BJ (cell line): ENCODE measurements around the gene MARCKSL1. TPM values are rescaled to one million over a fixed set of nuclear protein-coding genes. Genes with fewer than 3 reads are reported as not detected.
"Not testable (repeated sequence)": the region's sequence is repeated elsewhere in the genome, so short reads cannot be mapped to it uniquely, and the experiment has no call there.

Experiments used
- CTCF ChIA-PET: fragments of 350-600 bp; formaldehyde crosslinking; extraction: SDS; loops from one replicate; lab custom pipeline; 2021; ENCODE audit warnings: antibody characterized with exemption, inconsistent platforms; lab: Yijun Ruan, JAX
- POLR2A ChIA-PET: fragments of 300-600 bp; sonication (Branson Sonifier 250); formaldehyde crosslinking; extraction: SDS; loops from one replicate; lab custom pipeline; 2021; ENCODE audit warnings: antibody characterized with exemption; lab: Charles Lee
- DNase-seq: peaks from one replicate; pipeline ENCODE4 v3.0.0-alpha.2; 2011; ENCODE audit warnings: low read depth
- H3K27me3 ChIP-seq: 2 replicates; pipeline ENCODE4 v1.6.0; 2011; ENCODE audit warnings: low read length; ENCODE audit not compliant: control insufficient read depth, insufficient read depth
- H3K36me3 ChIP-seq: 2 replicates; pipeline ENCODE4 v1.5.1; 2011; ENCODE audit warnings: low read length; ENCODE audit not compliant: control insufficient read depth, insufficient read depth
- H3K4me3 ChIP-seq: 2 replicates; pipeline ENCODE4 v1.5.1; 2011; ENCODE audit warnings: low read depth, mild to moderate bottlenecking, control low read depth, low read length
- polyA plus RNA-seq: library from polyadenylated mRNA; depleted of rRNA; stranded (reverse); fragments of >200 nt; gene quantifications from 2 replicates; pipeline ENCODE4 v1.2.3, GENCODE V29; 2011; rRNA removed
- small RNA-seq: library from RNA; depleted of rRNA; stranded (forward); fragments of <200 nt; gene quantifications from one replicate; pipeline ENCODE3, GENCODE V24; 2012; ENCODE audit warnings: low replicate concordance, low read depth; ENCODE audit not compliant: insufficient read length
- TF ChIP-seq, protein P1 (sequence below): IDR thresholded peaks from 2 replicates; pipeline ENCODE4 v1.5.1; 2011; ENCODE audit warnings: low read depth, mild to moderate bottlenecking, control low read depth, inconsistent platforms, low read length, moderate library complexity; ENCODE audit not compliant: insufficient read depth

The MARCKSL1 gene
- polyA plus RNA-seq, 1 experiment = 52.0 TPM

DNA sequence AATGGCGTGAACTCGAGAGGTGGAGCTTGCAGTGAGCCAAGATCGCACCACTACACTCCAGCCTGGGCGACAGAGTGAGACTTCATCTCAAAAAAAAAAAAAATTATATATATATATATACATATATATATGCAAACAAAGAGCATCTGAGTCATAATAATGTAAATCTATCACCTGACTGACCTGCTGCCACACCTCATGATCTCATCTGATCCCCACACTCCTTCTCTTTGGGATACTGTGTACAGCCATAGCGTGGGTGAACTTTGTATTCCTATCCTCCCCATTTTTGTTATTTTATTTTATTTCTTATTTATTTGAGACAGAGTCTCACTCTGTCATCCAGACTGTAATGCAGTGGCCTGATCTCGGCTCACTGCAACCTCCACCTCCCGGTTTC, 46.8 kb downstream of the MARCKSL1 start:
- CTCF ChIA-PET = interaction anchor here (1.6 kb wide), 1 partner anchor 9 kb away, joined by 6 read pairs; no protein-coding TSS in a partner anchor
- POLR2A ChIA-PET = no interaction called here
- DNase-seq = no peak
- Histone ChIP-seq H3K4me3 (no peak overlapping the region), H3K27me3 (no peaks in the 10 kb centered on the region), H3K36me3 (no peaks in the 10 kb centered on the region)
- TF ChIP-seq, protein P1, sequence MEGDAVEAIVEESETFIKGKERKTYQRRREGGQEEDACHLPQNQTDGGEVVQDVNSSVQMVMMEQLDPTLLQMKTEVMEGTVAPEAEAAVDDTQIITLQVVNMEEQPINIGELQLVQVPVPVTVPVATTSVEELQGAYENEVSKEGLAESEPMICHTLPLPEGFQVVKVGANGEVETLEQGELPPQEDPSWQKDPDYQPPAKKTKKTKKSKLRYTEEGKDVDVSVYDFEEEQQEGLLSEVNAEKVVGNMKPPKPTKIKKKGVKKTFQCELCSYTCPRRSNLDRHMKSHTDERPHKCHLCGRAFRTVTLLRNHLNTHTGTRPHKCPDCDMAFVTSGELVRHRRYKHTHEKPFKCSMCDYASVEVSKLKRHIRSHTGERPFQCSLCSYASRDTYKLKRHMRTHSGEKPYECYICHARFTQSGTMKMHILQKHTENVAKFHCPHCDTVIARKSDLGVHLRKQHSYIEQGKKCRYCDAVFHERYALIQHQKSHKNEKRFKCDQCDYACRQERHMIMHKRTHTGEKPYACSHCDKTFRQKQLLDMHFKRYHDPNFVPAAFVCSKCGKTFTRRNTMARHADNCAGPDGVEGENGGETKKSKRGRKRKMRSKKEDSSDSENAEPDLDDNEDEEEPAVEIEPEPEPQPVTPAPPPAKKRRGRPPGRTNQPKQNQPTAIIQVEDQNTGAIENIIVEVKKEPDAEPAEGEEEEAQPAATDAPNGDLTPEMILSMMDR = no peak

DNA sequence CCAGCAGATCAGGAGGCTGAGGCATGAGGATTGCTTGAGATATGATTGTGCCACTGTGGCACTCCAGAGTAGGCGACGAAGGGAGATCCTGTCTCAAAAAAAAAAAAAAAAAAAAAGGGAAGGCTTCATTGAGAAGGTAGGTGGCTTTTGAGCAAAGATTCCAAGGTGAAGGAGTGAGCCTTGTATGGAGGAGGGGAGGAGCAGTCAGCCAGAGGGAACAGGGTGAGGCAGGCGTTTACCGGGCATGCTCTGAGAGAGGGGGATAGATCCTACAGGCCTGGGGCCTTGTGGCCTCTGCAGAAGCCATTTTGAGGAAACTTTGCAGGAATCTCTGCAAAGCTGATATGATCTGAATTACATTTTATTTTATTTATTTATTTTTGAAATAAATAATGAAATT, 49.3 kb downstream of the MARCKSL1 start:
- Histone ChIP-seq H3K27me3 (no peaks in the 10 kb centered on the region), H3K4me3 (no peak overlapping the region), H3K36me3 (no peaks in the 10 kb centered on the region)
- POLR2A ChIA-PET = no interaction called here
- DNase-seq = no peak
- TF ChIP-seq, protein P1 = no peak
- CTCF ChIA-PET = no interaction called here

DNA sequence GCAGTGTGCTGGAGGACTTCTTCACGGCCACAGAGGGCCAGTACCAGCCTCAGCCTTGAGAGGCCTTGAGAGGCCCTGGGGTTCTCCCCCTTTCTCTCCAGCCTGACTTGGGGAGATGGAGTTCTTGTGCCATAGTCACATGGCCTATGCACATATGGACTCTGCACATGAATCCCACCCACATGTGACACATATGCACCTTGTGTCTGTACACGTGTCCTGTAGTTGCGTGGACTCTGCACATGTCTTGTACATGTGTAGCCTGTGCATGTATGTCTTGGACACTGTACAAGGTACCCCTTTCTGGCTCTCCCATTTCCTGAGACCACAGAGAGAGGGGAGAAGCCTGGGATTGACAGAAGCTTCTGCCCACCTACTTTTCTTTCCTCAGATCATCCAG, 50.4 kb downstream of the MARCKSL1 start:
- TF ChIP-seq, protein P1 = no peak
- ChIA-PET CTCF (no interaction called here), POLR2A (no interaction called here)
- no peaks in the 10 kb centered on the region for H3K36me3 ChIP-seq
- DNase-seq = no peak
- no peaks in the 10 kb centered on the region for H3K27me3 ChIP-seq
- H3K4me3 ChIP-seq = no peak overlapping the region

DNA sequence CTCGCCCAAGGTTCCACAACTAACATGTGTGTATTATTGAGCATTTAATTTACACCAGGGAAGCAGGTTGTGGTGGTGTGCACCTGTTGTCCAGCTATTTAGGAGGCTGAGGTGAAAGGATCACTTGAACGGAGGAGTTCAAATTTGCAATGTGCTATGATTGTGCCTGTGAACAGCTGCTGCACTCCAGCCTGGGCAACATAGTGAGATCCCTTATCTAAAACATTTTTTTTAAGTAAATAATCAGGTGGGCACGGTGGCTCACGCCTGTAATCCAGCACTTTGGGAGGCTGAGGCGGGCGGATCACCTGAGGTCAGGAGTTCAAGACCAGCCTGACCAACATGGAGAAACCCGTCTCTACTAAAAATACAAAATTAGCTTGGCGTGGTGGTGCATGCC, 51.3 kb downstream of the MARCKSL1 start:
- H3K27me3 ChIP-seq, DNase-seq, H3K36me3 ChIP-seq, POLR2A ChIA-PET, H3K4me3 ChIP-seq, CTCF ChIA-PET: not testable (repeated sequence)

Small RNAs within 50 kb of the gene (small RNA-seq; reads per million reads assigned to genes)
- gene RF00019 = not detected

Other genes with a start within 250 kb of the MARCKSL1 start
- 26.6 and 29.8 TPM in 2 replicates for gene KPNA6, start 228.2 kb downstream of the MARCKSL1 start, polyA plus RNA-seq
- 38.1 and 38.5 TPM in 2 replicates for gene TXLNA, start 156.6 kb downstream of the MARCKSL1 start, polyA plus RNA-seq
- gene CCDC28B, start 135.6 kb downstream of the MARCKSL1 start, polyA plus RNA-seq = 11.5 and 13.9 TPM in 2 replicates
- 1.4 and 2.1 TPM in 2 replicates for gene IQCC, start 130.6 kb downstream of the MARCKSL1 start, polyA plus RNA-seq
- not detected in 2 replicates for gene DCDC2B, start 127.1 kb downstream of the MARCKSL1 start, polyA plus RNA-seq
- 29.4 and 37.8 TPM in 2 replicates for gene TMEM234, start 113.9 kb downstream of the MARCKSL1 start, polyA plus RNA-seq
- gene EIF3I, start 113.8 kb downstream of the MARCKSL1 start, polyA plus RNA-seq = 412 and 478 TPM in 2 replicates
- 3.3 and 3.5 TPM in 2 replicates for gene FAM167B, start 89.0 kb downstream of the MARCKSL1 start, polyA plus RNA-seq
- gene LCK, start 85.0 kb downstream of the MARCKSL1 start, polyA plus RNA-seq = 0.05 and 0.11 TPM in 2 replicates
- 155 and 185 TPM in 2 replicates for gene HDAC1, start 44.1 kb downstream of the MARCKSL1 start, polyA plus RNA-seq
- gene FAM229A, start 26.3 kb upstream of the MARCKSL1 start, polyA plus RNA-seq = 1.3 and 2.4 TPM in 2 replicates
- 0.39 and 0.42 TPM in 2 replicates for gene TSSK3, start 26.3 kb upstream of the MARCKSL1 start, polyA plus RNA-seq
- gene BSDC1, start 58.2 kb upstream of the MARCKSL1 start, polyA plus RNA-seq = 53.6 and 74.1 TPM in 2 replicates
- not detected in 2 replicates for gene ZBTB8B, start 128.8 kb upstream of the MARCKSL1 start, polyA plus RNA-seq
- gene ZBTB8A, start 203.2 kb upstream of the MARCKSL1 start, polyA plus RNA-seq = 3.7 and 5.4 TPM in 2 replicates